ENCODE results near the gene QSOX2. TPM values are rescaled to one million over a fixed set of nuclear protein-coding genes. Genes with fewer than 3 reads are reported as not detected.

Gene QSOX2
- total and polyA plus RNA-seq, 4 donors = 4.9 to 12.2 (median 10.3) TPM

DNA sequence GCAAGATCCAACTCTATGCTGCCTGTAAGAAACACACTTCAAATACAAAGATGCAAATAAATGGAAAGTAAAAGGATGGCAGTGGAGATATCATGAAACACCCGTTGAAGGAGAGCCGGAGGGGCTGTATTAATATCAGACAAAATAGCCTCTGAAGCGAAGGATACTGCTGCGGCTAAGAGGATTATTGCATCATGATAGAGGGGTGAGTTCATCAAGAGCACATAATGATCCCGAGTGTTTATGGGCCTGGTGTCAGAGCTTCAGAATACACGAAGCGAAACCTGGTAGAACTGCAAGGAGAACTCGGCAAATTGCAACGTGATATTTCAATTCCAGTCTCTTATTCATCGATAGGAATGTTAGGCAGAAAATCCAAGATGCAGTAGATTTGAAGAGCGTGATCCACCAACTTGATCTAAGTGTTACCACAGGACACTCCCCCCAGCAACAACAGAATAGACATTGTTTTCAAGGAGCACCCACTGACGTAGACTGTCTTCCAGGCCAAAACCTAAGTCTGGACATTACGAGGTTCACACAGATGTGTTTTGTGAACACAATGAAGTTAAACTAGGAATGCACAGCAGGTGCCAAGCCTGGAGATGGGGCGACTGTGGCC is 27.7 kb upstream of the QSOX2 start:
- H3K4me3 ChIP-seq = no peak overlapping the region
- no peak overlapping the region for H3K9ac ChIP-seq (ENCODE audit: insufficient read depth in 1 of 2, low read length in 2 of 2)
- H3K4me1 ChIP-seq (ENCODE audit: control insufficient read depth in 5 of 5, insufficient read depth in 5 of 5, low read length in 5 of 5) = peaks cover 0 to 5% (median 0%) of the 10 kb centered on the region in 5 donors
- no peaks in the 10 kb centered on the region for H3K36me3 ChIP-seq (ENCODE audit: control insufficient read depth in 4 of 4, insufficient read depth in 4 of 4, low read length in 4 of 4)
- WGBS, 2 donors = 78 to 88% methylated on average over 14 of the region's 14 CpGs
- DNase-seq (no peak), ATAC-seq (ENCODE audit: insufficient read depth, low FRiP score) (no peak)
- H3K27me3 ChIP-seq (ENCODE audit: control insufficient read depth in 3 of 3, insufficient read depth in 3 of 3, low read length in 2 of 3) = peaks cover 0 to 11% (median 2%) of the 10 kb centered on the region in 3 donors
- H3K9me3 ChIP-seq (ENCODE audit: control insufficient read depth in 4 of 4, insufficient read depth in 3 of 4, low read length in 3 of 4) = peaks cover 0 to 5% (median 0%) of the 10 kb centered on the region in 4 donors
- no peak overlapping the region for H3K27ac ChIP-seq (ENCODE audit: low read depth in 1 of 2, low read length in 1 of 2)
- TF ChIP-seq, protein P1, sequence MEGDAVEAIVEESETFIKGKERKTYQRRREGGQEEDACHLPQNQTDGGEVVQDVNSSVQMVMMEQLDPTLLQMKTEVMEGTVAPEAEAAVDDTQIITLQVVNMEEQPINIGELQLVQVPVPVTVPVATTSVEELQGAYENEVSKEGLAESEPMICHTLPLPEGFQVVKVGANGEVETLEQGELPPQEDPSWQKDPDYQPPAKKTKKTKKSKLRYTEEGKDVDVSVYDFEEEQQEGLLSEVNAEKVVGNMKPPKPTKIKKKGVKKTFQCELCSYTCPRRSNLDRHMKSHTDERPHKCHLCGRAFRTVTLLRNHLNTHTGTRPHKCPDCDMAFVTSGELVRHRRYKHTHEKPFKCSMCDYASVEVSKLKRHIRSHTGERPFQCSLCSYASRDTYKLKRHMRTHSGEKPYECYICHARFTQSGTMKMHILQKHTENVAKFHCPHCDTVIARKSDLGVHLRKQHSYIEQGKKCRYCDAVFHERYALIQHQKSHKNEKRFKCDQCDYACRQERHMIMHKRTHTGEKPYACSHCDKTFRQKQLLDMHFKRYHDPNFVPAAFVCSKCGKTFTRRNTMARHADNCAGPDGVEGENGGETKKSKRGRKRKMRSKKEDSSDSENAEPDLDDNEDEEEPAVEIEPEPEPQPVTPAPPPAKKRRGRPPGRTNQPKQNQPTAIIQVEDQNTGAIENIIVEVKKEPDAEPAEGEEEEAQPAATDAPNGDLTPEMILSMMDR (IDR thresholded peaks at IDR 0.05; ENCODE audit: control extremely low read depth, extremely low read depth) = no peak

DNA sequence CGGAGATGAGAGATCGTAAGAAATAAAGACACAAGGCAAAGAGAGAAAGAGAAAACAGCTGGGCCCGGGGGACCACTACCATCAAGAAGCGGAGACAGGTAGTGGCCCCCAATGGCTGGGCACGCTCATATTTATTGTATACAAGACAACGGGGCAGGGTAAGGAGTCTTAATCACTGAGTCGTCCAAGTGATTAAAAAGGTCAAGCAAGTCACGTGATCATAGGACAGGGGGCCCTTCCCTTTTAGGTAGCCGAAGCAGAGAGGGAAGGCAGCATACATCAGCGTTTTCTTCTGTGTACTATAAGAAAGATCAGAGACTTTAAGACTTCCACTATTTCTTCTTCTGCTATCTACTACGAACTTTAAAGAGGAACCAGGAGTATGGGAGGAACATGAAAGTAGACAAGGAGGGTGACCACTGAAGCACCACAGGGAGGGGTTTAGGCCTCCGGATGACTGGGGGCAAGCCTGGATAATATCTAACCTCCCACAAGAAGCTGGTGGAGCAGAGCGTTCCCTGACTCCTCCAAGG is 24.6 kb upstream of the QSOX2 start:
- Histone ChIP-seq H3K4me3 (no peak overlapping the region), H3K9me3 (ENCODE audit: control insufficient read depth in 4 of 4, insufficient read depth in 3 of 4, low read length in 3 of 4) (peaks cover 0 to 4% (median 0%) of the 10 kb centered on the region in 4 donors), H3K27ac (ENCODE audit: low read depth in 1 of 2, low read length in 1 of 2) (no peak overlapping the region), H3K9ac (ENCODE audit: insufficient read depth in 1 of 2, low read length in 2 of 2) (no peak overlapping the region), H3K4me1 (ENCODE audit: control insufficient read depth in 5 of 5, insufficient read depth in 5 of 5, low read length in 5 of 5) (peaks cover 0 to 16% (median 0%) of the 10 kb centered on the region in 5 donors), H3K36me3 (ENCODE audit: control insufficient read depth in 4 of 4, insufficient read depth in 4 of 4, low read length in 4 of 4) (no peaks in the 10 kb centered on the region), H3K27me3 (ENCODE audit: control insufficient read depth in 3 of 3, insufficient read depth in 3 of 3, low read length in 2 of 3) (peaks cover 0 to 9% (median 2%) of the 10 kb centered on the region in 3 donors)
- WGBS, 2 donors = 75 to 79% methylated on average over 13 of the region's 13 CpGs
- DNase-seq (no peak), ATAC-seq (ENCODE audit: insufficient read depth, low FRiP score) (no peak)
- TF ChIP-seq, protein P1 (IDR thresholded peaks at IDR 0.05; ENCODE audit: control extremely low read depth, extremely low read depth) = no peak

DNA sequence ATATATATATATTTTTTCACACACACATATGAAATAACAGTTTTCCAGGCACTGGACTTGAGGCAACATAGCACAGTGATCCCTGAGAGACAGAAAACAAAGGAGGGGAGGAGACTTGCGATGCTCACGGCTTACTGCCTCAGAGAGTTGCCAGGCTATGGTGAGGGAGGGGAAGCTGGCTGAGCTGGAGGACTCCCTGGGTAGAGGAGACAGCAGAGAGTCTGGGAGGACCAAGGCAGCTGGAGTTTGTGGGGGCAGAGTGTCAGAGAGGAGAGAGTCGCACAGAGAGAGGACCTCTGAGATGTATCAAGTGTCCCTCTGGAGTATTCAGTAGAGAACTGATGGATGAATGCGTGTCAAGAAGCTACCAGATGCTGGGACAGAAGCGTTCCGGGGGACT is 23.1 kb upstream of the QSOX2 start:
- TF ChIP-seq, protein P1 (IDR thresholded peaks at IDR 0.05; ENCODE audit: control extremely low read depth, extremely low read depth) = no peak
- ATAC-seq (ENCODE audit: insufficient read depth, low FRiP score) = no peak
- DNase-seq = peak in 1 of 3 donors; percentile 26
- Histone ChIP-seq H3K9me3 (ENCODE audit: control insufficient read depth in 4 of 4, insufficient read depth in 3 of 4, low read length in 3 of 4) (no peaks in the 10 kb centered on the region), H3K9ac (ENCODE audit: insufficient read depth in 1 of 2, low read length in 2 of 2) (no peak overlapping the region), H3K4me3 (no peak overlapping the region), H3K4me1 (ENCODE audit: control insufficient read depth in 5 of 5, insufficient read depth in 5 of 5, low read length in 5 of 5) (peaks cover 0 to 13% (median 0%) of the 10 kb centered on the region in 5 donors), H3K27me3 (ENCODE audit: control insufficient read depth in 3 of 3, insufficient read depth in 3 of 3, low read length in 2 of 3) (peaks cover 0 to 7% (median 1%) of the 10 kb centered on the region in 3 donors), H3K27ac (ENCODE audit: low read depth in 1 of 2, low read length in 1 of 2) (no peak overlapping the region), H3K36me3 (ENCODE audit: control insufficient read depth in 4 of 4, insufficient read depth in 4 of 4, low read length in 4 of 4) (no peaks in the 10 kb centered on the region)
- WGBS, 2 donors = 67 to 79% methylated on average over 6 of the region's 6 CpGs
